ENCODE measurements around the gene AUNIP.

- TF ChIP-seq, protein P1, sequence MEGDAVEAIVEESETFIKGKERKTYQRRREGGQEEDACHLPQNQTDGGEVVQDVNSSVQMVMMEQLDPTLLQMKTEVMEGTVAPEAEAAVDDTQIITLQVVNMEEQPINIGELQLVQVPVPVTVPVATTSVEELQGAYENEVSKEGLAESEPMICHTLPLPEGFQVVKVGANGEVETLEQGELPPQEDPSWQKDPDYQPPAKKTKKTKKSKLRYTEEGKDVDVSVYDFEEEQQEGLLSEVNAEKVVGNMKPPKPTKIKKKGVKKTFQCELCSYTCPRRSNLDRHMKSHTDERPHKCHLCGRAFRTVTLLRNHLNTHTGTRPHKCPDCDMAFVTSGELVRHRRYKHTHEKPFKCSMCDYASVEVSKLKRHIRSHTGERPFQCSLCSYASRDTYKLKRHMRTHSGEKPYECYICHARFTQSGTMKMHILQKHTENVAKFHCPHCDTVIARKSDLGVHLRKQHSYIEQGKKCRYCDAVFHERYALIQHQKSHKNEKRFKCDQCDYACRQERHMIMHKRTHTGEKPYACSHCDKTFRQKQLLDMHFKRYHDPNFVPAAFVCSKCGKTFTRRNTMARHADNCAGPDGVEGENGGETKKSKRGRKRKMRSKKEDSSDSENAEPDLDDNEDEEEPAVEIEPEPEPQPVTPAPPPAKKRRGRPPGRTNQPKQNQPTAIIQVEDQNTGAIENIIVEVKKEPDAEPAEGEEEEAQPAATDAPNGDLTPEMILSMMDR (IDR thresholded peaks at IDR 0.05; ENCODE audit: low read length): 0 out of 2 replicates have a peak, but pooled peaks have one; percentile 9
- TF ChIP-seq EZH2 (IDR thresholded peaks at IDR 0.05; ENCODE audit: borderline replicate concordance, low read length): no peak
Observed at GRCh38 chr1:25875154-25875855, 16.0 kb upstream of the AUNIP start, which contains the start of gene PAQR7.
